ENCODE measurements around the gene RIMBP2. TPM values are rescaled to one million over a fixed set of nuclear protein-coding genes. Genes with fewer than 3 reads are reported as not detected.

Gene RIMBP2
- total and polyA plus RNA-seq, 9 of the 15 experiments (the other 6 are each of a cell fraction or from before 2014, with no cell fraction given), result not detected

DNA sequence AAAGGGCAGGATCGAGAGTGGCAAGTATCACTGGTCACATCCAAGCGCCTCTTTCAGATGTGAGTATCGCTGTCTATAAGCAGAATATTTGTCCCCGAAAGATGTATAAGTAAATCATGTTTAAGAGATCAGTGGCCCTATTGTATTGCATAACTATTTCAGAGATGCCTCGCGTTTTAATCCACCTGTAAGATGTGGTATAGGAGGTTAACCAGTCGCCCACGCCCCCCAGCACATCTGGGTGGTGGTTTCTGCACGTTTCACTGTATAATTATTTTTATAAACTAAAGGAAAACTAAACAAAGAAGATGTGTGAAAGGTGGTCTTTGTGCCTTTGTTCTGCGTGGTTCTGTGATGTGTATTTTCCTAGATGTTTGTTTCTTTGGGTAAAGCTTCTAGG lies 28.9 kb downstream of the RIMBP2 start:
- Histone ChIP-seq H3K9me3 (replicated peaks; ENCODE audit: control insufficient read depth, insufficient read depth, low read depth, low read length) (no peaks in the 10 kb centered on the region), H3K79me2 (ENCODE audit: control insufficient read depth, insufficient read depth, low read length) (no peaks in the 10 kb centered on the region), H3K4me1 (replicated peaks in 1 of 2; ENCODE audit: control insufficient read depth in 2 of 2, insufficient read depth in 2 of 2, low read length in 2 of 2) (peaks cover 0 to 4% of the 10 kb centered on the region in 2 experiments; a peak in 1 of 5 replicates), H3K4me2 (ENCODE audit: insufficient read depth, low read length) (no peak overlapping the region), H3K27me3 (ENCODE audit: control insufficient read depth in 2 of 2, insufficient read depth in 2 of 2, low read length in 2 of 2) (peaks cover 55 to 76% of the 10 kb centered on the region in 2 experiments), H3K27ac (ENCODE audit: extremely low read depth, low read depth, low read length) (no peak overlapping the region), H3K9me1 (ENCODE audit: control insufficient read depth, insufficient read depth, low read length) (no peaks in the 10 kb centered on the region), H4K20me1 (replicated peaks; ENCODE audit: control insufficient read depth, insufficient read depth, low read length) (no peaks in the 10 kb centered on the region), H3K4me3 (no peak overlapping the region), H2AFZ (ENCODE audit: low read depth, low read length) (no peak overlapping the region), H3K36me3 (ENCODE audit: control insufficient read depth, insufficient read depth, low read length) (no peaks in the 10 kb centered on the region), H3K9ac (ENCODE audit: insufficient read depth in 1 of 2, low read depth in 2 of 2, low read length in 2 of 2) (no peak overlapping the region)
- ATAC-seq, result no peak
- DNase-seq (ENCODE audit: extremely low read depth in 1 of 4, low spot score in 3 of 4), result no peak
- ChIA-PET POLR2A (interaction anchor here (0.7 kb wide), 1 partner anchor 31 kb away, joined by 3 read pairs; no protein-coding TSS in a partner anchor), CTCF (ENCODE audit: low intra/inter-chr PET ratio) (no interaction called here)
- BruUV-seq (replicated peaks), result no TSS peak
- no peak for FAIRE-seq
- 0% methylated on average over 9 of the region's 10 CpGs for WGBS (ENCODE audit: insufficient coverage, low coverage, missing lambda C conversion rate)
- no peak for TF ChIP-seq ZNF3 (CRISPR knock-in tag; IDR thresholded peaks at IDR 0.05)
- intact Hi-C loops (cut with micrococcal nuclease), result no loop called here
- in situ Hi-C loops (cut with MboI), result no loop called here

DNA sequence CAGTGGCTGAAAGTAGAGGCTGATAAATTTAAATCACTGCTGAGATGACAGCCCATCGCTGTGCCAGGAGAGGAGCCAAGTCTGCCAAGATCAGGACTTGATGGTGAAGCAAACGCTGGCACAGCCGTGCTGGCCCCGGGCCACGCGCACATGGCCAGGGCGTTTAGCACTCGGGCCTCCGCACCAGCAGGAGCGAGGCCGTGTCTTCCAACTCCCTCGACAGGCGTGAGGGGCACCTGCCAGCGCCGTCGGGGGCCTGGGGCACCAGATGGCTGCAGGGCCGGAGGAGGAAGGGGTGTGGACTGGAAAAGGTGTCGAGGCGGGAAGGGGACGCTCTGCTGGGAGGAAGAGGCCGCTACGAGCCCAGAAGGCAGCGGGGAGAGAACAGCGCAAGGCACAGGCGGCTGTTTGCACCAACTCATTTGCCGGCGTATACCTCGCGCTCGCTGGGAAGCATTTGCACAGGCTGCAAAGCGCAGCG lies 29.5 kb downstream of the RIMBP2 start:
- ChIA-PET CTCF (ENCODE audit: low intra/inter-chr PET ratio) (no interaction called here), POLR2A (interaction anchor here (0.7 kb wide), 1 partner anchor 30 kb away, joined by 3 read pairs; no protein-coding TSS in a partner anchor)
- FAIRE-seq (no peak), DNase-seq (ENCODE audit: extremely low read depth in 1 of 4, low spot score in 3 of 4) (no peak), ATAC-seq (no peak)
- 3% methylated on average over 25 of the region's 32 CpGs for WGBS (ENCODE audit: insufficient coverage, low coverage, missing lambda C conversion rate)
- Histone ChIP-seq H3K79me2 (ENCODE audit: control insufficient read depth, insufficient read depth, low read length) (no peaks in the 10 kb centered on the region), H3K9ac (ENCODE audit: insufficient read depth in 1 of 2, low read depth in 2 of 2, low read length in 2 of 2) (no peak overlapping the region), H3K36me3 (ENCODE audit: control insufficient read depth, insufficient read depth, low read length) (no peaks in the 10 kb centered on the region), H3K27me3 (ENCODE audit: control insufficient read depth in 2 of 2, insufficient read depth in 2 of 2, low read length in 2 of 2) (peaks cover 54 to 77% of the 10 kb centered on the region in 2 experiments), H3K4me1 (replicated peaks in 1 of 2; ENCODE audit: control insufficient read depth in 2 of 2, insufficient read depth in 2 of 2, low read length in 2 of 2) (peaks cover 0 to 4% of the 10 kb centered on the region in 2 experiments; a peak in 1 of 5 replicates), H3K9me1 (ENCODE audit: control insufficient read depth, insufficient read depth, low read length) (no peaks in the 10 kb centered on the region), H4K20me1 (replicated peaks; ENCODE audit: control insufficient read depth, insufficient read depth, low read length) (no peaks in the 10 kb centered on the region), H3K9me3 (replicated peaks; ENCODE audit: control insufficient read depth, insufficient read depth, low read depth, low read length) (no peaks in the 10 kb centered on the region), H2AFZ (ENCODE audit: low read depth, low read length) (no peak overlapping the region), H3K27ac (ENCODE audit: extremely low read depth, low read depth, low read length) (no peak overlapping the region), H3K4me3 (no peak overlapping the region), H3K4me2 (ENCODE audit: insufficient read depth, low read length) (no peak overlapping the region)
- in situ Hi-C loops (cut with MboI), result no loop called here
- intact Hi-C loops (cut with micrococcal nuclease), result no loop called here
- BruUV-seq (replicated peaks), result no TSS peak
- TF ChIP-seq TAF7 (tag; IDR thresholded peaks at IDR 0.05) (no peak), ZNF586 (CRISPR knock-in tag; conservative IDR thresholded peaks at IDR 0.05) (no peak), PYGO2 (tag; IDR thresholded peaks at IDR 0.05) (no peak), PTRF (tag; IDR thresholded peaks at IDR 0.05) (no peak), ARNT (IDR thresholded peaks at IDR 0.05) (no peak), TBP (optimal IDR thresholded peaks at IDR 0.05; ENCODE audit: low read depth, low read length) (no peak)
- TF ChIP-seq, protein P1, sequence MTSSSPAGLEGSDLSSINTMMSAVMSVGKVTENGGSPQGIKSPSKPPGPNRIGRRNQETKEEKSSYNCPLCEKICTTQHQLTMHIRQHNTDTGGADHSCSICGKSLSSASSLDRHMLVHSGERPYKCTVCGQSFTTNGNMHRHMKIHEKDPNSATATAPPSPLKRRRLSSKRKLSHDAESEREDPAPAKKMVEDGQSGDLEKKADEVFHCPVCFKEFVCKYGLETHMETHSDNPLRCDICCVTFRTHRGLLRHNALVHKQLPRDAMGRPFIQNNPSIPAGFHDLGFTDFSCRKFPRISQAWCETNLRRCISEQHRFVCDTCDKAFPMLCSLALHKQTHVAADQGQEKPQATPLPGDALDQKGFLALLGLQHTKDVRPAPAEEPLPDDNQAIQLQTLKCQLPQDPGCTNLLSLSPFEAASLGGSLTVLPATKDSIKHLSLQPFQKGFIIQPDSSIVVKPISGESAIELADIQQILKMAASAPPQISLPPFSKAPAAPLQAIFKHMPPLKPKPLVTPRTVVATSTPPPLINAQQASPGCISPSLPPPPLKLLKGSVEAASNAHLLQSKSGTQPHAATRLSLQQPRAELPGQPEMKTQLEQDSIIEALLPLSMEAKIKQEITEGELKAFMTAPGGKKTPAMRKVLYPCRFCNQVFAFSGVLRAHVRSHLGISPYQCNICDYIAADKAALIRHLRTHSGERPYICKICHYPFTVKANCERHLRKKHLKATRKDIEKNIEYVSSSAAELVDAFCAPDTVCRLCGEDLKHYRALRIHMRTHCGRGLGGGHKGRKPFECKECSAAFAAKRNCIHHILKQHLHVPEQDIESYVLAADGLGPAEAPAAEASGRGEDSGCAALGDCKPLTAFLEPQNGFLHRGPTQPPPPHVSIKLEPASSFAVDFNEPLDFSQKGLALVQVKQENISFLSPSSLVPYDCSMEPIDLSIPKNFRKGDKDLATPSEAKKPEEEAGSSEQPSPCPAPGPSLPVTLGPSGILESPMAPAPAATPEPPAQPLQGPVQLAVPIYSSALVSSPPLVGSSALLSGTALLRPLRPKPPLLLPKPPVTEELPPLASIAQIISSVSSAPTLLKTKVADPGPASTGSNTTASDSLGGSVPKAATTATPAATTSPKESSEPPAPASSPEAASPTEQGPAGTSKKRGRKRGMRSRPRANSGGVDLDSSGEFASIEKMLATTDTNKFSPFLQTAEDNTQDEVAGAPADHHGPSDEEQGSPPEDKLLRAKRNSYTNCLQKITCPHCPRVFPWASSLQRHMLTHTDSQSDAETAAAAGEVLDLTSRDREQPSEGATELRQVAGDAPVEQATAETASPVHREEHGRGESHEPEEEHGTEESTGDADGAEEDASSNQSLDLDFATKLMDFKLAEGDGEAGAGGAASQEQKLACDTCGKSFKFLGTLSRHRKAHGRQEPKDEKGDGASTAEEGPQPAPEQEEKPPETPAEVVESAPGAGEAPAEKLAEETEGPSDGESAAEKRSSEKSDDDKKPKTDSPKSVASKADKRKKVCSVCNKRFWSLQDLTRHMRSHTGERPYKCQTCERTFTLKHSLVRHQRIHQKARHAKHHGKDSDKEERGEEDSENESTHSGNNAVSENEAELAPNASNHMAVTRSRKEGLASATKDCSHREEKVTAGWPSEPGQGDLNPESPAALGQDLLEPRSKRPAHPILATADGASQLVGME (CRISPR knock-in tag; IDR thresholded peaks at IDR 0.05), result no peak
- TF ChIP-seq, protein P2, sequence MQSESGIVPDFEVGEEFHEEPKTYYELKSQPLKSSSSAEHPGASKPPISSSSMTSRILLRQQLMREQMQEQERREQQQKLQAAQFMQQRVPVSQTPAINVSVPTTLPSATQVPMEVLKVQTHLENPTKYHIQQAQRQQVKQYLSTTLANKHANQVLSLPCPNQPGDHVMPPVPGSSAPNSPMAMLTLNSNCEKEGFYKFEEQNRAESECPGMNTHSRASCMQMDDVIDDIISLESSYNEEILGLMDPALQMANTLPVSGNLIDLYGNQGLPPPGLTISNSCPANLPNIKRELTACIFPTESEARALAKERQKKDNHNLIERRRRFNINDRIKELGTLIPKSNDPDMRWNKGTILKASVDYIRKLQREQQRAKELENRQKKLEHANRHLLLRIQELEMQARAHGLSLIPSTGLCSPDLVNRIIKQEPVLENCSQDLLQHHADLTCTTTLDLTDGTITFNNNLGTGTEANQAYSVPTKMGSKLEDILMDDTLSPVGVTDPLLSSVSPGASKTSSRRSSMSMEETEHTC (IDR thresholded peaks at IDR 0.05), result no peak

Measured in K562 (cell line).